Type B pancreatic cell (in vitro differentiated cells): ENCODE results near the gene TRMO. TPM values are rescaled to one million over a fixed set of nuclear protein-coding genes. Genes with fewer than 3 reads are reported as not detected.

Experiments used
- DNase-seq: peaks from one replicate; pipeline ENCODE4 v3.0.0; 2021; ENCODE audit warnings: mixed read lengths; ENCODE audit not compliant: unreplicated experiment; ENCODE audit errors: extremely low spot score
- H3K27ac Mint-ChIP-seq: 2 replicates; pipeline ENCODE4 v1.8.0; 2021; ENCODE audit warnings: mild to moderate bottlenecking, mixed read lengths
- H3K27me3 Mint-ChIP-seq: 2 replicates; pipeline ENCODE4 v1.8.0; 2021; ENCODE audit warnings: mixed read lengths
- H3K36me3 Mint-ChIP-seq: 2 replicates; pipeline ENCODE4 v1.8.0; 2021; ENCODE audit warnings: mixed read lengths
- H3K4me1 Mint-ChIP-seq: one replicate; pipeline ENCODE4 v1.8.0; 2021; ENCODE audit warnings: mixed read lengths; ENCODE audit not compliant: unreplicated experiment
- H3K4me3 Mint-ChIP-seq: 2 replicates; pipeline ENCODE4 v1.8.0; 2021; ENCODE audit warnings: mild to moderate bottlenecking, mixed read lengths
- H3K9me3 Mint-ChIP-seq: 2 replicates; pipeline ENCODE4 v1.8.0; 2021; ENCODE audit warnings: mixed read lengths
- total RNA-seq: library from RNA; stranded (reverse); gene quantifications from 2 replicates; pipeline ENCODE4 v1.2.1, GENCODE V29; 2021; ENCODE audit warnings: low replicate concordance
- TF ChIP-seq, protein P1 (sequence below): fragments of 200-600 bp; sonication (generic); conservative IDR thresholded peaks from 2 replicates; pipeline ENCODE4 v1.5.0; 2021; ENCODE audit warnings: antibody characterized with exemption, mild to moderate bottlenecking

Gene TRMO
- total RNA-seq, 1 donor from 2014 or later, result 11.3 TPM

DNA sequence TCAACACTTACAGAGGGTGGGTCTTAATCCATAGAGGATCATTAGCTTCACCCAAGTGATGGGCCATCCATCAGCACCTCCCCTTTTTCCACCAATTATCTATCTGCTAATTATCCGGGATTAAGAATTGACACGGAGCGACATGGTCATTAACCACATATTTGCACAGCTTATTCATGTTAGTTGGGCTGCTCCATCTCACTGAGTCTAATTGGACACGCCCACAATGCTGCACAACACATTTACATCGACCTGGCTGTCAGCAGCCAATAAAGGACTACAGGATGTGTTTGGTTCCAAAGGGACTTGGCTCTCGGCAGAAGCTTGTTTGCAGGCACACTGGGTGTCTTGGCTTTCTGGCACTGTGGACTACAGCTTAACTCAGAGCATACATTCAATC is 47.7 kb downstream of the TRMO start:
- Mint-ChIP-seq H3K27me3 (peaks cover 45% of the 10 kb centered on the region), H3K27ac (no peak overlapping the region), H3K9me3 (no peaks in the 10 kb centered on the region), H3K4me3 (no peak overlapping the region), H3K36me3 (no peaks in the 10 kb centered on the region), H3K4me1 (peaks cover 4% of the 10 kb centered on the region)
- TF ChIP-seq, protein P1, sequence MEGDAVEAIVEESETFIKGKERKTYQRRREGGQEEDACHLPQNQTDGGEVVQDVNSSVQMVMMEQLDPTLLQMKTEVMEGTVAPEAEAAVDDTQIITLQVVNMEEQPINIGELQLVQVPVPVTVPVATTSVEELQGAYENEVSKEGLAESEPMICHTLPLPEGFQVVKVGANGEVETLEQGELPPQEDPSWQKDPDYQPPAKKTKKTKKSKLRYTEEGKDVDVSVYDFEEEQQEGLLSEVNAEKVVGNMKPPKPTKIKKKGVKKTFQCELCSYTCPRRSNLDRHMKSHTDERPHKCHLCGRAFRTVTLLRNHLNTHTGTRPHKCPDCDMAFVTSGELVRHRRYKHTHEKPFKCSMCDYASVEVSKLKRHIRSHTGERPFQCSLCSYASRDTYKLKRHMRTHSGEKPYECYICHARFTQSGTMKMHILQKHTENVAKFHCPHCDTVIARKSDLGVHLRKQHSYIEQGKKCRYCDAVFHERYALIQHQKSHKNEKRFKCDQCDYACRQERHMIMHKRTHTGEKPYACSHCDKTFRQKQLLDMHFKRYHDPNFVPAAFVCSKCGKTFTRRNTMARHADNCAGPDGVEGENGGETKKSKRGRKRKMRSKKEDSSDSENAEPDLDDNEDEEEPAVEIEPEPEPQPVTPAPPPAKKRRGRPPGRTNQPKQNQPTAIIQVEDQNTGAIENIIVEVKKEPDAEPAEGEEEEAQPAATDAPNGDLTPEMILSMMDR, result no peak
- DNase-seq, result no peak

- Mint-ChIP-seq H3K4me1 (peaks cover 8% of the 10 kb centered on the region), H3K9me3 (no peaks in the 10 kb centered on the region), H3K4me3 (no peak overlapping the region), H3K27me3 (peaks cover 48% of the 10 kb centered on the region), H3K27ac (no peak overlapping the region), H3K36me3 (no peaks in the 10 kb centered on the region)
- TF ChIP-seq, protein P1, result no peak
- no peak for DNase-seq
These were observed 48.4 kb downstream of the TRMO start for GRCh38 chr9:97873882-97874281.

- Mint-ChIP-seq H3K9me3 (no peaks in the 10 kb centered on the region), H3K36me3 (no peaks in the 10 kb centered on the region), H3K4me1 (peaks cover 8% of the 10 kb centered on the region), H3K27ac (no peak overlapping the region), H3K4me3 (no peak overlapping the region), H3K27me3 (peaks cover 50% of the 10 kb centered on the region)
- DNase-seq, result no peak
- TF ChIP-seq, protein P1, result no peak
These were observed 48.9 kb downstream of the TRMO start for GRCh38 chr9:97873425-97873824.

DNA sequence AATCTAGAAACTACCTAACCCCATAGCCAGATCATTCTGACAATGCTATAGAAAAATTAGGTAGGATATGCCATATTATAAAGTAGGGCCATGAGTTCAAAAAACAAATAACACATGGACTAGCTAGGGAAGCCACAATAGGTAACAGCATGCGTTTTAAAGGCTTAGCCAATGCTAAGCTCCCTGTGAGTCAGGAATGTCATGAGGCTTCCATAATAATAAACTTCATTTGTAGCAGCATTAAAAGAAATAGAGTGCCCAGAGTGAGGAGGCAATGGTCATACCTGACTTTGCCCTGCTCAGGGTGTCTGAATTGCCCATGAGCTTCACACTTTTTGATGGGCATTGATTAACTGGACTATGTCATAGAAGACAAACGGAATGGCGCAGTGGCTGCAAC is 53.4 kb downstream of the TRMO start:
- no peaks in the 10 kb centered on the region for H3K9me3 Mint-ChIP-seq
- peaks cover 4% of the 10 kb centered on the region for H3K4me1 Mint-ChIP-seq
- DNase-seq, result no peak
- H3K27ac Mint-ChIP-seq, result no peak overlapping the region
- no peak overlapping the region for H3K4me3 Mint-ChIP-seq
- H3K36me3 Mint-ChIP-seq, result no peaks in the 10 kb centered on the region
- H3K27me3 Mint-ChIP-seq, result peaks cover 57% of the 10 kb centered on the region
- TF ChIP-seq, protein P1, result no peak

- Mint-ChIP-seq H3K9me3 (no peaks in the 10 kb centered on the region), H3K27ac (no peak overlapping the region), H3K36me3 (no peaks in the 10 kb centered on the region), H3K4me3 (no peak overlapping the region), H3K27me3 (peaks cover 76% of the 10 kb centered on the region), H3K4me1 (peaks cover 4% of the 10 kb centered on the region)
- DNase-seq, result no peak
- TF ChIP-seq, protein P1, result no peak
These were observed 55.5 kb downstream of the TRMO start for GRCh38 chr9:97866848-97867247.

DNA sequence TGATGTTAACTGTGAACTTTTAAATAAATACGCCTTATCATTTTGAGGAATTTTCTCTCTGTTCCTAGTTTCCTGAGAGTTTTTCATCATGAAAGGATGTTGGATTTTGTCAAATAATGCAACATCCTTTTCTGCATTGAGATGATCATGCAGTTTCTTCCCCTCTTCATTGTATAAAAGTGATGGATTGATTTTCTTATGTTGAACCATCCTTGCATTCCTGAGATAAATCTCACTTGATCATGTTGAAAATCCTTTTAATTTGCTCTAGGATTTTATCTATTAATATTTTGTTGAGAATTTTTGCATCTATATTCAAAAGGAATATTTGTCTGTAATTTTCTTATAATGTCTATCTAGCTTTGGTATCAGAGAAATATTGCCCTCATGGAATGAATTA is 56.0 kb downstream of the TRMO start:
- Mint-ChIP-seq H3K36me3 (no peaks in the 10 kb centered on the region), H3K27ac (no peak overlapping the region), H3K4me3 (no peak overlapping the region), H3K9me3 (no peaks in the 10 kb centered on the region), H3K4me1 (peaks cover 4% of the 10 kb centered on the region), H3K27me3 (peaks cover 77% of the 10 kb centered on the region)
- TF ChIP-seq, protein P1, result no peak
- DNase-seq, result no peak
